Measurements from ENCODE around the gene ANP32B.

GRCh38 chr9:97966493-97966892 is 16.6 kb upstream of the ANP32B start:
- TF ChIP-seq CTCF (IDR thresholded peaks at IDR 0.05): no peak
- no peak for TF ChIP-seq EZH2 (IDR thresholded peaks at IDR 0.05)
